Body of pancreas (tissue), 4 donors: ENCODE measurements around the gene BPIFB2. TPM values are rescaled to one million over a fixed set of nuclear protein-coding genes. Genes with fewer than 3 reads are reported as not detected.

Experiments
- ATAC-seq: fragments of 150-250 bp; one replicate; pipeline ENCODE4 v1.9.1; 2016
- DNase-seq, 4 donors: peaks; one replicate each; pipeline ENCODE4 v3.0.0-alpha.2; 2019
- H3K27ac ChIP-seq, 4 donors: fragments of 200-600 bp; sonication (generic); 1 replicate in 3 of 4; 2 replicates in 1 of 4; pipeline versions ENCODE4 v1.5.1 to v1.6.1; 2016 to 2019; ENCODE audit warnings: mild to moderate bottlenecking in 1 of 4, mixed read lengths in 1 of 4, moderate library complexity in 1 of 4
- H3K27me3 ChIP-seq, 2 donors: fragments of 200-600 bp; sonication (generic); one replicate each; pipeline ENCODE4 v1.6.0; 2016; ENCODE audit warnings: mild to moderate bottlenecking in 1 of 2
- H3K36me3 ChIP-seq, 2 donors: fragments of 200-600 bp; sonication (generic); replicated peaks in 1 of 2; 2 replicates each; pipeline ENCODE4 v1.5.1; 2016; ENCODE audit warnings: low read depth in 2 of 2; ENCODE audit not compliant: insufficient read depth in 1 of 2
- H3K4me1 ChIP-seq: fragments of 200-600 bp; sonication (generic); one replicate; pipeline ENCODE4 v1.6.0; 2016
- H3K4me3 ChIP-seq, 2 donors: fragments of 200-600 bp; sonication (generic); 1 replicate in 1 of 2; 2 replicates in 1 of 2; pipeline ENCODE4 v1.5.1; 2016 to 2019
- H3K9me3 ChIP-seq, 3 donors: fragments of 200-600 bp; sonication (generic); 1 replicate in 2 of 3; 2 replicates in 1 of 3; pipeline ENCODE4 v1.5.1; 2016
- CTCF ChIP-seq, 7 experiments: fragments of 450-650 bp in 4 of 7; fragments of 200-600 bp in 3 of 7; sonication (generic) in 3 of 7; IDR thresholded peaks; one replicate each; pipeline ENCODE4 v1.5.1; 2016 to 2019; ENCODE audit warnings: antibody characterized with exemption in 7 of 7
- POLR2A ChIP-seq, 3 donors: fragments of 450-650 bp; IDR thresholded peaks; one replicate each; pipeline ENCODE4 v1.6.1; 2016; ENCODE audit warnings: antibody characterized with exemption in 3 of 3, mild to moderate bottlenecking in 2 of 3
- WGBS, 2 donors: methylation state at CpG; one replicate each; pipeline ENCODE4 v1.1.5; 2017; 5-methylcytosine and 5-hydroxymethylcytosine counted together
- intact Hi-C: fragments of 100-400 bp; cut with DNase I; formaldehyde crosslinking; loops from one replicate; pipeline ENCODE4 v1.15.1; 2023
- total RNA-seq, 2 donors: library from RNA; depleted of rRNA; stranded (reverse); fragments of >200 nt; gene quantifications; one replicate each; pipeline ENCODE4 v1.1.0, GENCODE V29; 2016

The BPIFB2 gene
- total RNA-seq, 2 donors from 2014 or later, result not detected

- no peak for ATAC-seq
- H3K4me1 ChIP-seq, result no peaks in the 10 kb centered on the region
- no peaks in the 10 kb centered on the region for H3K36me3 ChIP-seq
- TF ChIP-seq POLR2A (IDR thresholded peaks at IDR 0.05), result no peak
- no peak for TF ChIP-seq CTCF (IDR thresholded peaks at IDR 0.05)
- no peak overlapping the region for H3K4me3 ChIP-seq
- intact Hi-C loops, result no loop called here
- no peaks in the 10 kb centered on the region for H3K27me3 ChIP-seq
- WGBS, 2 donors, result 62 to 72% methylated on average over 11 to 16 of the region's 18 CpGs
- H3K9me3 ChIP-seq, result no peaks in the 10 kb centered on the region
- no peak overlapping the region for H3K27ac ChIP-seq
- DNase-seq, result no peak
Measured at GRCh38 chr20:32986331-32986966, 21.1 kb upstream of the BPIFB2 start.

GRCh38 chr20:32987044-32987825, 20.3 kb upstream of the BPIFB2 start:
- DNase-seq (no peak), ATAC-seq (no peak)
- Histone ChIP-seq H3K27me3 (no peaks in the 10 kb centered on the region), H3K4me3 (no peak overlapping the region), H3K27ac (no peak overlapping the region), H3K36me3 (no peaks in the 10 kb centered on the region), H3K4me1 (no peaks in the 10 kb centered on the region), H3K9me3 (no peaks in the 10 kb centered on the region)
- intact Hi-C loops, result no loop called here
- TF ChIP-seq CTCF (IDR thresholded peaks at IDR 0.05) (no peak), POLR2A (IDR thresholded peaks at IDR 0.05) (no peak)
- 72 to 73% methylated on average over 9 to 11 of the region's 11 CpGs for WGBS, 2 donors

- Histone ChIP-seq H3K9me3 (no peaks in the 10 kb centered on the region), H3K36me3 (no peaks in the 10 kb centered on the region), H3K4me3 (no peak overlapping the region), H3K4me1 (no peaks in the 10 kb centered on the region), H3K27me3 (no peaks in the 10 kb centered on the region), H3K27ac (no peak overlapping the region)
- no peak for TF ChIP-seq CTCF (IDR thresholded peaks at IDR 0.05)
- no peak for TF ChIP-seq POLR2A (IDR thresholded peaks at IDR 0.05)
- no peak for ATAC-seq
- intact Hi-C loops, result no loop called here
- 74 to 84% methylated on average over 11 to 16 of the region's 16 CpGs for WGBS, 2 donors
- no peak for DNase-seq
Measured at GRCh38 chr20:32988008-32988407, 19.5 kb upstream of the BPIFB2 start.

- Histone ChIP-seq H3K27ac (no peak overlapping the region), H3K27me3 (no peaks in the 10 kb centered on the region), H3K4me1 (no peaks in the 10 kb centered on the region), H3K9me3 (no peaks in the 10 kb centered on the region), H3K36me3 (no peaks in the 10 kb centered on the region), H3K4me3 (no peak overlapping the region)
- WGBS, 2 donors, result 67 to 74% methylated on average over 12 to 14 of the region's 14 CpGs
- intact Hi-C loops, result no loop called here
- no peak for TF ChIP-seq POLR2A (IDR thresholded peaks at IDR 0.05)
- TF ChIP-seq CTCF (IDR thresholded peaks at IDR 0.05), result no peak
- DNase-seq (no peak), ATAC-seq (no peak)
Measured at GRCh38 chr20:32989507-32990283, 17.8 kb upstream of the BPIFB2 start.
